Measurements from ENCODE around the gene CALN1. TPM values are rescaled to one million over a fixed set of nuclear protein-coding genes. Genes with fewer than 3 reads are reported as not detected.

The CALN1 gene
- total and polyA plus RNA-seq, 2 experiments from 2014 or later, result 7.6 to 14.5 TPM

GRCh38 chr7:71935674-71936073, 476.5 kb downstream of the CALN1 start (continued):
- TF ChIP-seq ZNF462 (CRISPR knock-in tag; IDR thresholded peaks at IDR 0.05) (no peak), STAT1 (IDR thresholded peaks at IDR 0.05; ENCODE audit: unreplicated experiment) (no peak), POLR2AphosphoS5 (IDR thresholded peaks at IDR 0.05; ENCODE audit: low read depth) (no peak)

- Histone ChIP-seq H4K20me1 (replicated peaks; ENCODE audit: insufficient read depth) (no peaks in the 10 kb centered on the region), H3K4me3 (no peak overlapping the region), H3K27ac (ENCODE audit: low read depth) (no peak overlapping the region), H3K79me2 (replicated peaks; ENCODE audit: insufficient read depth) (no peaks in the 10 kb centered on the region), H3K4me1 (ENCODE audit: insufficient read depth) (no peaks in the 10 kb centered on the region), H3F3A (replicated peaks; ENCODE audit: low read depth) (no peaks in the 10 kb centered on the region), H2AFZ (no peak overlapping the region), H3K36me3 (ENCODE audit: insufficient read depth) (no peaks in the 10 kb centered on the region), H3K9me2 (ENCODE audit: insufficient read depth) (0 out of 2 replicates have a peak, but pooled peaks cover 4% of the 10 kb centered on the region), H3K4me2 (no peak overlapping the region), H3K27me3 (ENCODE audit: insufficient read depth) (no peaks in the 10 kb centered on the region)
- Mint-ChIP-seq H3K36me3 (ENCODE audit: low read depth) (peaks cover 3% of the 10 kb centered on the region; the same call in 2 of the 3 replicates), H3K4me1 (no peaks in the 10 kb centered on the region), H3K9me3 (peaks cover 4% of the 10 kb centered on the region; the same call in 2 of the 3 replicates), H3K27ac (no peak overlapping the region), H3K4me3 (no peak overlapping the region), H3K27me3 (ENCODE audit: insufficient read depth, low read depth, poor library complexity) (peaks cover 2% of the 10 kb centered on the region)
- DNase-seq (ENCODE audit: low spot score) (no peak), ATAC-seq (no peak)
- TF ChIP-seq CTCF (conservative IDR thresholded peaks at IDR 0.05; ENCODE audit: low read depth in 2 of 2) (no peak), ZNF114 (CRISPR knock-in tag; IDR thresholded peaks at IDR 0.05) (no peak), EZH2phosphoT487 (IDR thresholded peaks at IDR 0.05; ENCODE audit: unreplicated experiment) (no peak), JUNB (IDR thresholded peaks at IDR 0.05; ENCODE audit: unreplicated experiment) (no peak), CREB1 (CRISPR knock-in tag; IDR thresholded peaks at IDR 0.05; ENCODE audit: low read depth) (no peak), POLR2AphosphoS5 (IDR thresholded peaks at IDR 0.05; ENCODE audit: low read depth) (no peak), ETS1 (IDR thresholded peaks at IDR 0.05) (no peak)
These were observed 478.7 kb downstream of the CALN1 start for GRCh38 chr7:71933426-71933825.

All from GM23338 (cell line).